Measurements from ENCODE around the gene LRRC7.

- TF ChIP-seq POLR2A (IDR thresholded peaks at IDR 0.05) (no peak), CTCF (IDR thresholded peaks at IDR 0.05) (no peak), EP300 (IDR thresholded peaks at IDR 0.05) (no peak)
Measured at GRCh38 chr1:69943030-69943429, 375.3 kb downstream of the LRRC7 start.

All from ovary (tissue), 3 donors.